Stimulated activated CD4-positive, alpha-beta T cell treated with anti-CD3 and anti-CD28 coated beads, TNF-alpha, amount 100 ng/mL, for 24 hours (primary cell): ENCODE measurements around the gene SYT13.

Experiments
- DNase-seq, 3 experiments: peaks; one replicate each; pipeline ENCODE4 v3.0.0-alpha.2; 2020; ENCODE audit warnings: low read depth in 3 of 3

The SYT13 gene

DNA sequence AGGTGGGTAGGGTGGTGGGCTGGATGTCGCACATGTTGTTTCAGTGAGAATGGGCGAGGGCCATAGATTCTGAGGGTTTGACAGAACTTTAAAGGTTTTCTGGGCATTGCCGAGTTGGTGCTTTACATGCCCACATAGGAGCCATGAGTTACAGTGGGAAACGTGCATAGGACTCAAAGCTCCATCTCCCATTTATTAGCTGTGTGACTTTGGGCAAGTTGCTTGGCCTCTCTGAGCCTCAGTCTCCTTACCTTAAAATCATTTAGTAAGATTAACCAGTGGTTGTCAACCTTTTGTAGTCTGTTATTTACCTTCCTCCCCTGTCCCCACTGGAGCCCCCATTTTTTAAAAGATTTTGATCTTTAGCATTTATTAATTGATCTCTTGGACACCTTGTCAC is 67.4 kb downstream of the SYT13 start:
- no peak for DNase-seq

DNA sequence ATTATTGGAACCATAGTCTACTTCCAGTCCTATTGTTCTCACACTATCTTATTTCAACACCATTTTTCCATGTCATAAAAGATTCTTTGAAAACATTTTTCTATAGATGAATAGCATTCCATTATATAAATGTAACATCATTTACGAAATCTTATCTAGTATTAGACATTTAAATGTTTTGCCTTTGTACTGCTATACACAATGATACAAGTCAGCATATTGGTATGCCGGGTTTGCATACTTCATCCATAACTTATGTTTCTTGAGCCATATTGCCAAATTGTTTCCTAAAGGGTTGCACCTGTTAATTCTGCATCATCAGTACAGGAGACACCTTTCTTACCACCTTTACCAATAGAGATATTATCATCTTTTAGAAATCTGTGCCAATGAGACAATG is 68.2 kb downstream of the SYT13 start:
- no peak for DNase-seq

DNA sequence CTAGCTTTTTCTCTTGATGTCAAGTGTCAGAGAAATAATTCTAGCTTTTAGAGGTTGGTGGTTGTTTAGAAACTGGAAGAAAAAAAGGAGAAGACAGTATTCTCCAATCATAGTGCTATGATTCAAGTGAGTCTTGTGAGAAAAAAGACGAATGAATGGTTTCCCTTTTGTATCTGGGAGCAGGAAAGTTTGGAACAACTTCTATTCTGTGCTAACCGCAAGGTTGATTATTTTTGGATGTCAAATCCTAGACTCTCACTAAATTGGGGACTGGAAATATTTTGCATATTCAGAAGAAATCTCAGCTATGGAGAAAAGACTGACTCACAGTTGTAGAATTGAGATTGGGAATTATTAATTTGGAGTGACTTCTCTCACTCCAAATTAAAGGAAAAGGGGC is 69.2 kb downstream of the SYT13 start:
- no peak for DNase-seq

DNA sequence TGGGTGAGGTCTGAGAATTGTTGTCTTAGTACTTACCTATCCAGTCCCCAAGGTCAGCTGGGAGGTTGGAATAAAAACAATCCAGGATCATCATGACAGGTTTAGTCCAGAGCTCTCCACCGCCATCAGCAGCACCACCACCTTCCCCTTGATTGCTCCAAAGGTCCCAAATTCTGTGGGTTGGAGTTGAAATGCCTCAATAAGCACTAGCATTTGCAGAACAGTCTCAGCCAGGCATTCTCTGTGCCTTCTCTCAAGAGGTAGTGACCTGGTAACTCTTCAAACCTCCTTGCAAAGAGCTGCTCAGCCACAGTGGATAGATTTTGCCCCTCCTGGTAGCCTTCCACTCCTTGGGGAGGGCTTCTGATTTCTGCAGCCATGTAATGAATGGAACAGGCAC is 70.1 kb downstream of the SYT13 start:
- DNase-seq = no peak

DNA sequence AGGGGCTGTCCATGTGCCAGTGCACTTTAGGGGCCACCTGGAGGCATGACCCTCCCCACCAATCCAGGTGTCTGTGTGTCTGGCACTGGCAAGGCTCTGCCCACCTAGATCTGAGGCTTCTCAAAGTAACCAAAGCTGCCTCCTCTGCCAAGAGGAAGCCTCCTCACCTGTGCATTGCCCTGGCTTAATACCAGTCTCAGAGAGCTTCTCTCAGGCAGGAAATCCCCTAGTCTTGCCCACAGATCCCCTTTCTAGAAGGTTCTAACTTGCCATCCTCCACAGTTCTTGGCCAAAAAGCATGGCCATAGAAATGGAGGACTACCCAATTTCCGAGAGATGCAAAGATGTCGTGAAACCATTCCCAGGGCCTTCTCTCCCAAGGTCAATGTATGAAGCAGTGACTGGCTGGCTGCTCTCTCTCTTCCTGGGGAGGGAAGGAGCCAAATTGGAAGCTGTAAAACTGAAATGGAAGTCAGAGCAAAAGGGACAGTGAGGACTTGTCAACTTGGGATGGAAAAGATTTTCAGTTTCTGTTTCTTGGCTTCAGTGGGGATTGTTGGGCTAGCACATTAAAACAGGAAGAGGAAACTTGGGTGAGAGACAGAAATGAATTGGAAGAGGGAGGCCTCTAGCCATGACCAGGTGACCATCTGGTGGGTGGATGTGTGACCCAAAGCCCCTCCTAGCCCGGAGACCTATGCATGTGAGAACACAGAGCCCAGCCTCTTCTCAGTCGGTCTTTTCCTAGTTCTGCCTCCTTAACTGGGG is 70.9 kb downstream of the SYT13 start:
- DNase-seq = no peak

DNA sequence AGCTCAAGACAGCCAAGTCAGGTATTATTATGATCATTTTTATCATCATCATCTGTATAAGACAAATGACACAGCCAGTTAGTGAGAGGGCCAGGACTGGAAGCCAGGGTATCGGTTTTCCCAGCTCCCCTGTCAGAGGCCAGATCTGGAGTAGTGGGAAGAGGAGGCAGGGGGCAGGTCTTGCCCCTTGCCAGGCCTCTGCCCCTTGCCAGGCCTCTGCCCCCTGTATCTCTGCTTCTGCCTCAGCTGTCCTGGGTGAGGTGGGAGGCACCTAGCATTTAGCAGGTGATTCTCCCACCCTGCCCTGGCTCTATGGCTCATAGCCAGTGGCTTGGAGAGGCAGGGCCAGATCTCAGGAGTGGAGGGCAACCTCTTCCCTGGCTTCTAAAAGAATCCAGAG is 72.4 kb downstream of the SYT13 start:
- no peak for DNase-seq

DNA sequence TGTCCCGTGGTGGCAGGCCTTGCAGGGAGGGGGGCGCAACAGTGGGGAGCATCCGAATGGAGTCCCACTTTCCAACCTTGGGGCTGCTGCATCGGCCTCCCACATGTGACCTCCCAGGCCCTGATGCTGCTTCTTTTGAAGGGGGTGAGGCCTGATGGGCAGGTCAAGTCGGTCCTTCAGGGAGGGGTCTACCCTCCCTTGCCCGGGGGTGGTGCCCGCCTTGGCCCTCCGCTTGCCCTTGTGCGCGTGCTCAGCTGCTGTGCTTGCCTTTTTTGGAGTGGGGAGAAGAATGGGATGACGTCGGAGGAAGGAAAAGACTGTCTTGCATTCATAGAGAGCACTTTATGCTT is 72.8 kb downstream of the SYT13 start:
- DNase-seq = no peak

DNA sequence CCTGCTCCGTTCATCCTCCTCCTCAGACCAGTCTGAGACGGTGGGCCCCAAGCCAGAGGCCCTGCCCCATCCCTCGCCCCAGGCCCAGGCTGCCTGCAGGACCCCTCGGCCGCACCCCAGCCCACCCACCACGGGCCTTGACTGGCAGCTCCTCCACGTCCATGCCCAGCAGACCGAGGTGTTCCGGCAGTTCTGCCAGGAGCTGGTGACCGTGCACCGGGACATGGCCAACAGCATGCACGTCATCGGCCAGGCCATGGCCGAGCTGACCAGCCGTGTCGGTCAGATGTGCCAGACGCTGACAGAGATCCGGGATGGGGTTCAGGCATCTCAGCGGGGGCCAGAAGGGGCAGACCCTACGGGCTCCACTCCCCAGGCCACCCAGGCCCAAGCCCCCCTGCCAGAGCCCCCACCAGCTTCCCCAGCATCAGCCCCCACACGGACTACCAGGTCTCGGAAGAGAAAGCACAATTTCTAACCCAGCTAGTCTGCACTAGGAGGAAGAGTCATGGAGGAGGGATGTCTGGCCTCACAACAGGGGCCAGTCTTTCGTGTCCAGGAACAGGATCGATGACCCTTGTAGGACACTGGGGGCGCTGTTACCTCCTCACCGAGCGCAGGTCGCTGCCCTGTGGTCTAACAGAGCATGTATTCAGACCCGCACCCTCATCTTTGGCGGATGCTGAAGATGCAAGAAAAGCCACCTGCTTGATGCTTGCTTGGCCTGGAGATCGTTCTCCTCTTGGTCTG is 73.4 kb downstream of the SYT13 start:
- no peak for DNase-seq

DNA sequence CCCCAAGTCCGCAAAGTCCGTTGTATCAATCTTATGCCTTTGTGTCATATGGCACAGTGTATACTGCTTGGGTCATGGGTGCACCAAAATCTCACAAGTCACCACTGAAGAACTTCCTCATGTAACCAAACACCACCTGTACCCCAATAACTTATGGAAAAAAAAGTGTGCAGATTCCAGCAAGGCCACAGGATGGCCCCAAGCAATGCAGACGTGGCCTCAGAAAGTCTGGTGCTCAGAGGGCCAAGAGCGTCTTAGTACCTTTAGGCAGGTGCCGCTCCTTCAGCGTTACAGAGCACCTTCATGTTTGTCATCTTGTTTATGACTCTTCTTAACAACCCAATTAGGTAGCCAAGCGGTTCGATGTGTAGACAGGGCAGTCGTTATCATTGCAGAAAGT is 74.4 kb downstream of the SYT13 start:
- DNase-seq = no peak

DNA sequence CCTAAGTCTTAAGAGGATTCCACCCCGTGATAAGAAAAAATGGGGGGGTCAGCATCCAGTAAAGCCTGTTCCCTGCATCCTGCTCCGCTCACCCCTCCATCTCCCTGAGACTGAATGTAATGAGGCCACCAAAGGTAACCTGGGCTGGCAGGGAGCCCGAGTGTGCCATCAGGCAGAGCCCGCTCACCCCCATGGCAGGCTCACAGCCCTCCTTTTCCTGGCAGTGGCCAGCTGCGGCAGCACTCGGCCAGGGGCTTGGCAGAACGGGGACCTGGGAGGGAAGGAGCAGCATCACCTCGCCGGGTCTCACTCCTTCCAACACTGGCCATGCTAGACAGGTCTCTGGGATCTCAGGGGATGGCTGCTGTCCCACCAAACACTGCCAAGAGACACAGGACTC is 75.3 kb downstream of the SYT13 start:
- DNase-seq = no peak

DNA sequence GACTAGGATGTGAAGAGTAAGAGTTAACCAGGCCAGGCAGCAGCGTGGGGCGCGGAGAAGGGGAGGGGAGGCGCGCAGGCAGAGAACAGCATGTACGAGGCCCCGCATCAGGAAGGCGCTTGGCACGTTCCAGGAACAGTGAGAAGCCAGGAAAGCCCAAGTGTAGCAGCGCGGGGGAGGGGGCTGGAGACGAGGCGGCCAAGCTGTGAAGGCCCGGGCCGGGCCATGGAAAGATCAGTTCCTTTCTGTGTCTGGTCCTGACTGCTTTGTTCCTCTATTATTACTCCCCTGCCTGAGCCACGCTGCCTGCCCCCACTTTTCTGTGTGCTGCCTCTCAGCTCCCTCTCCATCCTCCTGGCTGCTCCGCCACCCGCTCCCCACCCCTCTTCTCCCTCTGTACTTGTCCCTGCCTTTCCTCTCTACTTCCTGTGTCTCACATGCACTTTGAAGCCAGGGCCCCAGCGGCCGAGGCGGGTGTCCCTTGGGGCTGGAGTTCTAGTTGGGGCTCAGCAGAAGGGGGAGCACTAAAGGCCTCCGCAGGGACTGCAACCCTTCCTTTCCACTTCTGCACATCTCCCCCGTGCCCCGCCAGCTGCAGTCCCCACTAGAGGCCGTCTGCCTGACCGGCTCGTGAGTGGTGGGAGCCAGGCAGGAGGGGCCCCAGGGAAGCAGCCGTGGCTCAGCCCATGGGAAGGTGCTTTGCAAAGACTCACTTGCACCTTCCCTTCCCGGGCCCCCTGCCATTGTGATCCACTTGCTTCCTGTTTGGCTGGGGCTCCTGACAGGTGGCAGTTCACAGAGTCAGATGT is 76.0 kb downstream of the SYT13 start:
- no peak for DNase-seq

DNA sequence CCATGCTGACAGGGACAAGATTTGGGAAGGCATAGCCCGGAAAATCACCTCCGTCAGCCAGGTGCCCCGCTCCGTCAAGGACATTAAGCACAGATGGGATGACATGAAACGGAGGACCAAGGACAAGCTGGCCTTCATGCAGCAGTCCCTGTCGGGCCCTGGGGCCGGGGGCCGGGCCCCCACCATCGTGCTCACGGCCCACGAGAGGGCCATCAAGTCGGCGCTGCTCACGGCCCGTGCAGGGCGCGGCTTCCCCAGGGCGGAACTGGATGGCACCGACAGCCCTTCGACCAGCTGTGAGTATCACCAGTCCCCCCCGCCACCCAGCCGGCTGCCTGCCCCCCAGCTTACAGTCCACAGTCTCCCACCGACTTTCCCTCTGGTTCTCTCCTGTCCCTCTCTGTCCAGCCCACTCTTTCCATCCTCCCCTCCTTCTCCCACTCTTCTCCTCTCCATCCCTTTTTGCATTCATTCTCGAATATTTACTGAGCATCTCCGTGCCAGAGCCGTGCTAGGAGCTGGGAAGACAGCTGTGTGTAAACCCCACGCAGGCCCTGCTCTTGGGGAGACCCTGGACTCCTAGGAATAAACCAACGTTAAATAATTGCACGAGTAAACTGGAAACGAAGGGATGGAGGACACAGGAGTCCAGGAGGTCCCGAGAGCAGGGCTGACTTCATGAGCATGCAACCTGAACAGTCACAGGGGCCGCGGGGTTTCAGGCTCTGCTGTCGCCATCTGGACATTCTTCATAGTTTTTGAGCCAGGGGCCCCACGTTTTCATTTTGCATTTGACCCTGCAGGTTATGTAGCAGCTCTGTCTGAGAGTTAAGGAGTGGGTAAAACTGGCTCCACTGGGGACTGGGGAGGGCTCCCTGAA is 76.9 kb downstream of the SYT13 start:
- no peak for DNase-seq

DNA sequence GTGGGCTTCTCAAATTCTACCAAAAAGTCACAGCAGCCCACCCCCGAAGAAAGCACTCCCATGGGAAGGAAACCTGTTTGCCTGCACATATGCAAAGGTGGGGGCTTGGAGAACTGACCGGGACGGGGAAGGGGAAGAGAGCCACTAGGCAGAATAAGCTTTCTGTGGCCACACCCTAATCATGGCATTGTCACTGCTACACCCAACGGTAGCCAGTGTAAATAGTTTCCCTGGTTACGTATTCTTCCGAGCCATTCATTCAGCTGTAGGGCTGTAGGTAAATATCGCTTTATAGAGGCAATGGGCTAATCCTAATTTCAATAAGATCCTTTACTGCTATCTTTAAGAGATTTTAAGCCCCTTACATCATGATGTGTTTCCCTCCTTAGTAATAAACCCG is 78.0 kb downstream of the SYT13 start:
- DNase-seq = no peak

DNA sequence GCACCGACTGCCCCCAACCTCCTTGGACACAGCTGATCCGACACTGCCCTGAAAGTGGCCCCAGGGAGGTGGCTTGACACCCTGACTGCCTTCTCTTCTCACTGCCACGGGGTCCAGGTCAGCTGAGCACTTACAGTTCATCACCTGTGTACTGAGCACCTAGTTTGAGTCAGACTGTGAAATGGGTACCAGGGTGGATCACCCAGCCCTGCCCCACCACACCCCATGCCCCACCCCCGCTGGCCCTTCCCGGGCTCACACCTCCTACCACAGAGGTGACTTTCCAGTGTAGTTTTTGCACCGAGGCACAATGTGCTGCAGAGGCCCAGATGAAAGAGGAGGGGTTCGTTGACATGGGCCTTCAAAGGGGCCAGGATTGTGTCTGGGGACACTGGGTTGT is 80.2 kb downstream of the SYT13 start:
- no peak for DNase-seq

DNA sequence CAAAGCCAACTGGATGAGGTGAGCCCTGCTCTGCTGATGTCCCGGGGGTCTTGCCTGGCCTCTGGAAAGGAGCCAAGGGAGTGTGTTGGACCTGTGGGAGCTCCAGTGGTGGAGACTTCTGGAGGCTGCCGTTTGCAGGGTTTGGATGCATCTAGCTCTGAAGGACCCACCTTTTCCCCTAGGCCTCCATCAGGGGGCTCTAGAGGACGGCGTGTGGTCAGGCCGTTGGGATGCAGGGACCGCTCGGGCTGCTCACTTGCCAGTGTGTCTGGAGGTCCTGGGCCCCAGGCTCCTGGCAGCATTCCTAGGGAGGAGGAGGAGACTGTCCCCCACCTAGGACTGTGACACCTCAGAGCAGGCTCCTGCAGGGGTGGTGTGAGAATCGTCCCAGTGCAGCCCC is 81.4 kb downstream of the SYT13 start:
- no peak for DNase-seq

DNA sequence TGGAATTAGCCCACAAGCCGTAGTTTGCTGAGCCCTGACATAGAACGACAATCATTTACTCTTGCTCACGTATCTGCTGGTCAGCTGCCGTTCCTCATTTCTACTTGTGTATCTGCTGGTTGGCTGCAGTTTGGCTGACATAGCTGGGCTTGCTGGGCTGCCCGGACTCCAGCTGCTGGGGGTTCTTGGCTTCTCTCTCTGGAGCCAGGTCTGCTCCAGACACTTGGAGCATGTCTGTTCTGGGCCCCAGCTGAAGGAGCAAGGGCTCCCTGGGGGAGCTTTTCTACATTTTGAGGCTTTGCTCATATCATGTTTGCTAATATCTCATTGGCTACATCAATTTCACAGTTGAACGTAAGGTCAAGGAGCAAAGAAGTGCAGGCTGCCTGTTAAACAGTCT is 92.4 kb downstream of the SYT13 start:
- no peak for DNase-seq
